Mucosa of descending colon (tissue), 3 donors: ENCODE results near the gene PAK6. TPM values are rescaled to one million over a fixed set of nuclear protein-coding genes. Genes with fewer than 3 reads are reported as not detected.

Experiments
- ATAC-seq: fragments of 200-7000 bp; cut with Tn5 transposase; one replicate; pipeline ENCODE4 v1.9.1; 2020; ENCODE audit warnings: mild to moderate bottlenecking, moderate library complexity
- DNase-seq, 3 donors: peaks; one replicate each; pipeline ENCODE4 v3.0.0-alpha.2; 2020
- H3K36me3 ChIP-seq: fragments of 200-600 bp; one replicate; pipeline ENCODE4 v1.8.0; 2021; ENCODE audit warnings: low read depth, mild to moderate bottlenecking
- H3K4me1 ChIP-seq: fragments of 200-600 bp; one replicate; pipeline ENCODE4 v1.8.0; 2021; ENCODE audit warnings: low read depth, mild to moderate bottlenecking
- H3K4me3 ChIP-seq: fragments of 200-600 bp; one replicate; pipeline ENCODE4 v1.8.0; 2021; ENCODE audit warnings: mild to moderate bottlenecking
- H3K9me3 ChIP-seq: fragments of 200-600 bp; one replicate; pipeline ENCODE4 v1.8.0; 2021; ENCODE audit warnings: mild to moderate bottlenecking
- intact Hi-C, 2 donors: fragments of 100-400 bp; cut with DNase I in 1 of 2; cut with micrococcal nuclease in 1 of 2; formaldehyde crosslinking; loops; one replicate each; pipeline versions ENCODE4 v1.11.0 to v1.11.1; 2022; cut with DNase I, micrococcal nuclease
- total RNA-seq, 3 donors: library from RNA; stranded (reverse); fragmentation: NEBNext Ultra II Directional in 2 of 3; extraction: Animal tissue kit (Norgen Biotek cat#: 25700) in 2 of 3; gene quantifications; one replicate each; pipeline versions ENCODE4 v1.2.1 to v1.2.4, GENCODE V29; 2021 to 2023
- TF ChIP-seq, protein P1 (sequence below): fragments of 200-600 bp; IDR thresholded peaks from one replicate; pipeline ENCODE4 v1.8.0; 2022; ENCODE audit warnings: antibody characterized with exemption, mild to moderate bottlenecking
- donor health status: DM: no; HTN: no; CAD: no; lungs with moderate emphysema.
- donor health status: DM: no; HTN: no; CAD: no.
- donor health status: DM: no; HTN: yes; CAD: no.

Gene PAK6
- total RNA-seq, 3 donors from 2014 or later: 0.98 to 3.1 (median 2.7) TPM

DNA sequence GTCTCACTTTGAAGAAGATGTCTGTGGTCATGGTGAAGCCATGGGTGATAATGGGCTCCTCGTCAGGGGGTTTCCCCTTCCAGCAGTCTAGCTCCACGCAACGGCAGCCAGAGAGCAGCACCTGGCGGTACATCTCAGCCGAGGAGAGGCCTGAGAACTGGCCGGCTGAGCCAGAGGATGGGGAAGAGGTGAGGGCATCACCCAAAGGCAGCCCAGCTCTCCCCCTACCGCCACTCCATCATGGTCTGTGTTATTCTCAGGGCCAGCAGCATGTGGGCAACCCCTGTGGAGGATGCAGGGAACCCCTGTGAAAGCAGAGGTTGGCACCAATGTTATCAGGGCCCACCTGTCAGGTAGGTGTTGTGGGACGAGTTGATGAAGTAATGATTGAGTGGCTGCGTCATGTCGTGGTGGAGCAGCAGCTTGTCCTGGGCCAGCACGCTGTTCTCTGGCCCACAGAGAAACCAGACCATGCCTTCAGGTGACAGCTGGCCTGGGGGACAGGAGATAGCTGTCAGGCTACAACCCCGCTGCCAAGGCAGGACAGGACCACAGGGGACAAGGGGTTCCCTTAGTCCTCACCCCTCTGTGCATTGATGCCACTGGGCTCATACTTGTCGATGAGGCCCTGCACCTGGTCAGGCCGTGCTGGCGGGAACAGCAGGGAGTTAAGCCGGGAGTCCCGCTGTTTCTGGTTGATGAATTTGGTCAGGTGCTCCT lies 59.5 kb downstream of the PAK6 start:
- Histone ChIP-seq H3K4me3 (no peak overlapping the region), H3K9me3 (peaks cover 2% of the 10 kb centered on the region), H3K4me1 (no peaks in the 10 kb centered on the region), H3K36me3 (no peaks in the 10 kb centered on the region)
- TF ChIP-seq, protein P1, sequence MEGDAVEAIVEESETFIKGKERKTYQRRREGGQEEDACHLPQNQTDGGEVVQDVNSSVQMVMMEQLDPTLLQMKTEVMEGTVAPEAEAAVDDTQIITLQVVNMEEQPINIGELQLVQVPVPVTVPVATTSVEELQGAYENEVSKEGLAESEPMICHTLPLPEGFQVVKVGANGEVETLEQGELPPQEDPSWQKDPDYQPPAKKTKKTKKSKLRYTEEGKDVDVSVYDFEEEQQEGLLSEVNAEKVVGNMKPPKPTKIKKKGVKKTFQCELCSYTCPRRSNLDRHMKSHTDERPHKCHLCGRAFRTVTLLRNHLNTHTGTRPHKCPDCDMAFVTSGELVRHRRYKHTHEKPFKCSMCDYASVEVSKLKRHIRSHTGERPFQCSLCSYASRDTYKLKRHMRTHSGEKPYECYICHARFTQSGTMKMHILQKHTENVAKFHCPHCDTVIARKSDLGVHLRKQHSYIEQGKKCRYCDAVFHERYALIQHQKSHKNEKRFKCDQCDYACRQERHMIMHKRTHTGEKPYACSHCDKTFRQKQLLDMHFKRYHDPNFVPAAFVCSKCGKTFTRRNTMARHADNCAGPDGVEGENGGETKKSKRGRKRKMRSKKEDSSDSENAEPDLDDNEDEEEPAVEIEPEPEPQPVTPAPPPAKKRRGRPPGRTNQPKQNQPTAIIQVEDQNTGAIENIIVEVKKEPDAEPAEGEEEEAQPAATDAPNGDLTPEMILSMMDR: no peak
- ATAC-seq: no peak
- intact Hi-C loops: no loop called here
- peak in 1 of 3 donors; percentile 16 for DNase-seq

DNA sequence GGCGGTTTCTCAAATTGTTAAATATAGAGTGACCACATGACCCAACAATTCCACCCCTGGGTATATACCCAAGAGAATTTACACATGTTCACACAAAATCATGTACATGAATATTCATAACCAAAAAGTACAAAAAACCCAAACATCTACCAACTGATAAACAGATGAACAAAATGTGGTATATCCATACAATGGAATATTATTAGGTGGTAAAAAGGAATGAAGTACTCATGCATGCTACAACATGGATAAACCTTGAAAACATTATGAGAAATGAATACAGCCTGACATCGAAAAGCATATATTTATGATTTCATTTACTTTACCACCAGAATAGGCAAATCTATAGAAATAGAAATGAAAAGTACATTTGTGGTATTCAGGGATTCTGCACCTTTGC lies 61.5 kb downstream of the PAK6 start:
- H3K9me3 ChIP-seq: peaks cover 2% of the 10 kb centered on the region
- intact Hi-C loops: no loop called here
- no peak overlapping the region for H3K4me3 ChIP-seq
- no peaks in the 10 kb centered on the region for H3K4me1 ChIP-seq
- no peak for ATAC-seq
- TF ChIP-seq, protein P1: no peak
- H3K36me3 ChIP-seq: no peaks in the 10 kb centered on the region
- DNase-seq: no peak

DNA sequence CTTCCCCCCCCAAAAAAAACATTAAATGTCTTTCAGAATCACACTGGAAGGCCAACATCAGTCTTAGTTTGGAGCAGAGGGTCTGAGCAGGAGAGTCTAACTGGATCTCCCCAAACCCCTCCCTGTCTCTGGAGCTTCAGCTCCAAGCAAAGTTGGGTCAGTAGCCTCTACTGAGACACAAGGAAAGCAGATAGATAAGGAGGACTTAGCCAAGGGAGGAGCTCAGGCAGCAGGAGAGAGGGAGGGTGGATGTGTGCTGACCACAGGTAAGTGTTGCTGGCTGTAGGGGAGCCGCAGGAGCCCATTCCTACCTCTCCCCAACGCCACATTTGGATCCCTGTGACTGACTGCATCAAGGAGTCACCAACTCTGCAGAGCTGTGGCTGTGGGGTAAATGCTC lies 61.9 kb downstream of the PAK6 start:
- Histone ChIP-seq H3K4me1 (no peaks in the 10 kb centered on the region), H3K9me3 (peaks cover 2% of the 10 kb centered on the region), H3K36me3 (no peaks in the 10 kb centered on the region), H3K4me3 (no peak overlapping the region)
- no peak for DNase-seq
- intact Hi-C loops: no loop called here
- no peak for ATAC-seq
- TF ChIP-seq, protein P1: no peak

DNA sequence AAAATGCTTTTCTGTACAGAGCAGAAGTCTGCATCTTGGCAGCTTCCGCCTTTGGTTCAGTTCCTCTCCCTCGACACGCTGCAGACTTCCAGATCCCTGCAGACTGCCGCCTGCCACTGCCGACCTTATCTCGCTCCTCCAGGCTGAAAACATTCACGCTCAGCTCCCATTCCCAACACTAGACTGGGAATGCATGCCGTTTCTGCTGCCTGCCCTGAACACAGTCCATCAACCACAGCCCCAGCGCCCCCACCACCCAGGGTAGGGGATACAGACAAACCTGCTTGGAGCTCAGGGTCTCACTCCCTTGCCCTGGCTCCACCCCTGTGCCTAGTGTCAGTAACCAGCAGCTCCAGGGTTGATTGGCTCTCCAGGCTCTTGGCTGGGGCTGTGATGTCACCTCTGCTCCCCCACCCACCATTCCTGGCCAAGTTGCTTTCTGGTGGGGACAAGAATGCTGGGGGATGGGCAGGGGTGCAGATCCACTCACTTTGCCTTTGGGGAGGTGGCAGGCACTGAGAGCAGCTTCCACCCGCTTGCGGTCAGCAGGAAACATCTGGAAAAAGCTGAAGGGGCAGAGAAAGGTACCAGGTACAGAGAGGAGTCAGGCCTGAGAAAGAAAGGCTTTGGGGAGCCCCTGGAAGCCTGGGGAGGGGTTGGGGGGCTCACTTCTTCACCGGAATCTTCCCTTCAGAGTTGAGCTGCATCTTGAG lies 62.8 kb downstream of the PAK6 start:
- intact Hi-C loops: no loop called here
- TF ChIP-seq, protein P1: no peak

DNA sequence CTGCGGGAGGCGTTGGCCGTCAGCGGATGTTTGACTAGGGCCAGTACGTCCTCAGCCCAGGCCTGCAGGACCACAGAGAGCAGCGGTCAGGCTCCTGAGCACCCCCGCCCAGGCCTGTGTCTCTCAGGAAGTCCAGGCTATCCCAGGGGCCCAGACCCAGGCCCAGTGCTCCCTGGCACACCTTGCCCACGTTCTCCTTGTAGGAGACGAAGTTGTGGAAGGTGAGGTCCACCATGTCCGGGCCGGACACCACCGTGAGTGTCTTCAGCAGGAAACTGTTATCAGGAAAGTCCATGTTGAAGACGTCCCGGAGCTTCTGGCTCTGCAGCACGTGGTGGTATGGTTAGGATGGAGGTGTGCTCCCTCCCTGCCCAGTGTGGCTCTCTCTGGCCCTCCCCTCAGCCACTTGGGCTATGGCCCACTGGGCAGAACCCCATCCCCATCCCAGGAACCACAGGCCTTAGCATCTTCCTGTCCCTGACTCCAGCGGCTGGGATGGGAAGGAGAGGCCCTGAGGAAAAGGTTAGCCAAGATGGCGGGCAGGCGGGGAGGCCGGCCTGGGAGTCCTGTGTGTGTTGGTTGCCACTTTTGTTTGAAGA lies 63.5 kb downstream of the PAK6 start:
- DNase-seq (peak in 1 of 3 donors; percentile 13), ATAC-seq (no peak)
- Histone ChIP-seq H3K4me3 (no peak overlapping the region), H3K9me3 (peaks cover 2% of the 10 kb centered on the region), H3K36me3 (no peaks in the 10 kb centered on the region), H3K4me1 (no peaks in the 10 kb centered on the region)
- TF ChIP-seq, protein P1: no peak
- intact Hi-C loops: no loop called here

More for the DNA sequence above, 62.8 kb downstream of the PAK6 start:
- Histone ChIP-seq H3K4me3 (no peak overlapping the region), H3K36me3 (no peaks in the 10 kb centered on the region), H3K4me1 (no peaks in the 10 kb centered on the region), H3K9me3 (peaks cover 2% of the 10 kb centered on the region)
- ATAC-seq (no peak), DNase-seq (peak in 1 of 3 donors; percentile 13)
